ENCODE data around the gene XIAP.

The XIAP gene

DNA sequence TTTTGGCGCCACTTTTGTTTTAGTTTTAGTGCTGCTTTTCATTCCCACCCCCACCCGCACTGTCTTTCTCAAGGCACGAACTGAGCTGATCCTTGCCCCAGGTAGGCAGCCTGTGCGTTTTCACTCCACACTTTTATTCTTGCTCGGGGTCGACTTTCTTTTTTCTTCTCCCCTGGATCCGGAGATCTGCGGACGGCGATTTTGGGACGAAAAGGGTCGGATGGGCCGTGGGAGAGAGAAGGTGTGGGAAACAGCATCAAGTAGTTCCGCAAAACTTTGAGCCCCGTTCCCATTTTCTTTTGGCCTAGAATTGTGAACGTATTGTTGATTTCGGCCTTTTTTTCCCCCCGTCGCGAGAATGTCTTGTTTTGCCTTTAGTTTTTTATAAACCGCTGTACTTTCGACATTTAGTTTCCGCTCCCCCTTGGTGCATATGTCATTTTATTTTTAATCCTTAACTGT lies 102.2 kb downstream of the XIAP start:
- Histone ChIP-seq H3K4me3 (replicated peaks; ENCODE audit: insufficient read depth, low read length) (peak overlapping the region; percentile 42), H3K27ac (replicated peaks) (peak overlapping the region; percentile 98), H3K27me3 (ENCODE audit: insufficient read depth, poor library complexity, severe bottlenecking) (no peaks in the 10 kb centered on the region)
- DNase-seq (ENCODE audit: low read depth in 1 of 2, low spot score in 1 of 2): peak in 1 of 2 experiments; percentile 29
- TF ChIP-seq GABPA (IDR thresholded peaks at IDR 0.05; ENCODE audit: low read depth) (no peak), SPI1 (IDR thresholded peaks at IDR 0.05; ENCODE audit: borderline replicate concordance, low read depth) (no peak)
- TF ChIP-seq, protein P1, sequence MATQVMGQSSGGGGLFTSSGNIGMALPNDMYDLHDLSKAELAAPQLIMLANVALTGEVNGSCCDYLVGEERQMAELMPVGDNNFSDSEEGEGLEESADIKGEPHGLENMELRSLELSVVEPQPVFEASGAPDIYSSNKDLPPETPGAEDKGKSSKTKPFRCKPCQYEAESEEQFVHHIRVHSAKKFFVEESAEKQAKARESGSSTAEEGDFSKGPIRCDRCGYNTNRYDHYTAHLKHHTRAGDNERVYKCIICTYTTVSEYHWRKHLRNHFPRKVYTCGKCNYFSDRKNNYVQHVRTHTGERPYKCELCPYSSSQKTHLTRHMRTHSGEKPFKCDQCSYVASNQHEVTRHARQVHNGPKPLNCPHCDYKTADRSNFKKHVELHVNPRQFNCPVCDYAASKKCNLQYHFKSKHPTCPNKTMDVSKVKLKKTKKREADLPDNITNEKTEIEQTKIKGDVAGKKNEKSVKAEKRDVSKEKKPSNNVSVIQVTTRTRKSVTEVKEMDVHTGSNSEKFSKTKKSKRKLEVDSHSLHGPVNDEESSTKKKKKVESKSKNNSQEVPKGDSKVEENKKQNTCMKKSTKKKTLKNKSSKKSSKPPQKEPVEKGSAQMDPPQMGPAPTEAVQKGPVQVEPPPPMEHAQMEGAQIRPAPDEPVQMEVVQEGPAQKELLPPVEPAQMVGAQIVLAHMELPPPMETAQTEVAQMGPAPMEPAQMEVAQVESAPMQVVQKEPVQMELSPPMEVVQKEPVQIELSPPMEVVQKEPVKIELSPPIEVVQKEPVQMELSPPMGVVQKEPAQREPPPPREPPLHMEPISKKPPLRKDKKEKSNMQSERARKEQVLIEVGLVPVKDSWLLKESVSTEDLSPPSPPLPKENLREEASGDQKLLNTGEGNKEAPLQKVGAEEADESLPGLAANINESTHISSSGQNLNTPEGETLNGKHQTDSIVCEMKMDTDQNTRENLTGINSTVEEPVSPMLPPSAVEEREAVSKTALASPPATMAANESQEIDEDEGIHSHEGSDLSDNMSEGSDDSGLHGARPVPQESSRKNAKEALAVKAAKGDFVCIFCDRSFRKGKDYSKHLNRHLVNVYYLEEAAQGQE (IDR thresholded peaks at IDR 0.05; ENCODE audit: insufficient replicate concordance, low read depth): peak; percentile 37
- TF ChIP-seq, protein P2, sequence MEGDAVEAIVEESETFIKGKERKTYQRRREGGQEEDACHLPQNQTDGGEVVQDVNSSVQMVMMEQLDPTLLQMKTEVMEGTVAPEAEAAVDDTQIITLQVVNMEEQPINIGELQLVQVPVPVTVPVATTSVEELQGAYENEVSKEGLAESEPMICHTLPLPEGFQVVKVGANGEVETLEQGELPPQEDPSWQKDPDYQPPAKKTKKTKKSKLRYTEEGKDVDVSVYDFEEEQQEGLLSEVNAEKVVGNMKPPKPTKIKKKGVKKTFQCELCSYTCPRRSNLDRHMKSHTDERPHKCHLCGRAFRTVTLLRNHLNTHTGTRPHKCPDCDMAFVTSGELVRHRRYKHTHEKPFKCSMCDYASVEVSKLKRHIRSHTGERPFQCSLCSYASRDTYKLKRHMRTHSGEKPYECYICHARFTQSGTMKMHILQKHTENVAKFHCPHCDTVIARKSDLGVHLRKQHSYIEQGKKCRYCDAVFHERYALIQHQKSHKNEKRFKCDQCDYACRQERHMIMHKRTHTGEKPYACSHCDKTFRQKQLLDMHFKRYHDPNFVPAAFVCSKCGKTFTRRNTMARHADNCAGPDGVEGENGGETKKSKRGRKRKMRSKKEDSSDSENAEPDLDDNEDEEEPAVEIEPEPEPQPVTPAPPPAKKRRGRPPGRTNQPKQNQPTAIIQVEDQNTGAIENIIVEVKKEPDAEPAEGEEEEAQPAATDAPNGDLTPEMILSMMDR (IDR thresholded peaks at IDR 0.05; ENCODE audit: insufficient read depth, low read length): no peak

DNA sequence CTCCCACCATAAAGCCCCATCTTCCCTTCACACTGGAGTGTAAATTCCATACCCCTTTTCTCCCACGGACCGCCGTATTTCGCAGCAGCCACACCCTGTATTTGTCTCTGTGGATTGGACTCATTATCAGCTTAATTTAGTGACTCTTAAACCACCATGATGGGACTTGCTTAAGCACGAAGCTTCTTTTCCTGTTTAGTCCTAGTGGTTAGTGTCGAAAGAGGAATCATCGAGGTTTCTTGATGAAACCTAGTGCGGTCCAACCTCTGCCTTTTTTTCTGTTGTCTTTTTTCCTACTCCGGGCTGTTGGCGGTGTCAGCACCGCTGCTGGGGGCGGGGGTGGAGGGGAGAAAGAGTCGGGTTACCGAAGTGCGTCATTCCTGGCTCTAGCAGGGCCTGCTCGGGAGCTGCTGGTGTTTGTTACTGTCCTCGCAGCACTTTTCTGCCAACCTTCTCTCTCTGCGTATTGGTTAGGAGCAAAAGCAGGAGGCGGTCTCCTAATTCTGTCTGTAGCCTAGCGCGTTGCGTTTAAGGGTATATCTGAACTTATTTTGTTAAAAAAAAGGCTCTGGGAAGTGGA lies 103.0 kb downstream of the XIAP start:
- peak overlapping the region; percentile 42 for H3K4me3 ChIP-seq (replicated peaks; ENCODE audit: insufficient read depth, low read length)
- TF ChIP-seq, protein P1 (IDR thresholded peaks at IDR 0.05; ENCODE audit: insufficient replicate concordance, low read depth): peak; percentile 23
- TF ChIP-seq, protein P2 (IDR thresholded peaks at IDR 0.05; ENCODE audit: insufficient read depth, low read length): no peak
- TF ChIP-seq POLR2AphosphoS5 (IDR thresholded peaks at IDR 0.05; ENCODE audit: low read depth) (peak; percentile 60), GABPA (IDR thresholded peaks at IDR 0.05; ENCODE audit: low read depth) (no peak), SPI1 (IDR thresholded peaks at IDR 0.05; ENCODE audit: borderline replicate concordance, low read depth) (no peak; the same call in 1 of the 2 replicates)
- peak; percentile 52 to 93 for DNase-seq (ENCODE audit: low read depth in 1 of 2, low spot score in 1 of 2)
- no peaks in the 10 kb centered on the region for H3K27me3 ChIP-seq (ENCODE audit: insufficient read depth, poor library complexity, severe bottlenecking)
- H3K27ac ChIP-seq (replicated peaks): peak overlapping the region; percentile 98
